ENCODE measurements around the gene CD83. TPM values are rescaled to one million over a fixed set of nuclear protein-coding genes. Genes with fewer than 3 reads are reported as not detected.

The CD83 gene
- polyA plus RNA-seq, 3 donors = 74.5 to 326 (median 84.7) TPM

- Mint-ChIP-seq H3K27me3 (ENCODE audit: low read depth in 3 of 3) (peaks cover 0 to 11% (median 0%) of the 10 kb centered on the region in 3 donors), H3K27ac (peak overlapping the region in 3 of 7 donors; percentile 10 to 100 (median 33)), H3K36me3 (peaks cover 59 to 79% of the 10 kb centered on the region in 2 donors), H3K4me3 (no peak overlapping the region), H3K4me1 (peaks cover 45% of the 10 kb centered on the region), H3K9me3 (peaks cover 0 to 5% (median 2%) of the 10 kb centered on the region in 7 donors)
- Histone ChIP-seq H2AFZ (ENCODE audit: insufficient read depth, low read depth, low read length, poor library complexity, severe bottlenecking) (no peak overlapping the region), H3K9me3 (replicated peaks in 1 of 2; ENCODE audit: control insufficient read depth in 1 of 2, insufficient read depth in 1 of 2, low read length in 2 of 2) (no peaks in the 10 kb centered on the region), H3K27me3 (ENCODE audit: control insufficient read depth in 2 of 2, insufficient read depth in 2 of 2, low read length in 2 of 2) (no peaks in the 10 kb centered on the region), H3K36me3 (replicated peaks in 1 of 2; ENCODE audit: control insufficient read depth in 1 of 2, insufficient read depth in 2 of 2, low read length in 2 of 2) (peaks cover 0 to 19% of the 10 kb centered on the region in 2 donors), H3K79me2 (ENCODE audit: insufficient read depth, low read length) (no peaks in the 10 kb centered on the region), H3K4me2 (replicated peaks; ENCODE audit: extremely low read depth, low read length, poor library complexity, severe bottlenecking) (no peak overlapping the region), H3K4me1 (ENCODE audit: control insufficient read depth in 1 of 2, insufficient read depth in 2 of 2, low read length in 2 of 2) (peaks cover 31 to 36% of the 10 kb centered on the region in 2 donors), H4K20me1 (ENCODE audit: insufficient read depth, low read length) (peaks cover 68% of the 10 kb centered on the region), H3K27ac (ENCODE audit: low read depth in 1 of 2, low read length in 2 of 2) (no peak overlapping the region), H3K9ac (ENCODE audit: insufficient read depth, low read length, poor library complexity, severe bottlenecking) (no peak overlapping the region), H3K4me3 (replicated peaks in 1 of 3; ENCODE audit: low read depth in 2 of 3, low read length in 3 of 3) (no peak overlapping the region)
- WGBS (ENCODE audit: insufficient coverage) = 100% methylated on average over 1 of the region's 5 CpGs
- no peak for TF ChIP-seq CTCF (IDR thresholded peaks at IDR 0.05)
- no peak for DNase-seq
- intact Hi-C loops (cut with micrococcal nuclease) = no loop called here
These were observed 8.6 kb downstream of the CD83 start for GRCh38 chr6:14126191-14126590.

GRCh38 chr6:14127611-14128010, 10.0 kb downstream of the CD83 start:
- no peak overlapping the region for H3K27ac Mint-ChIP-seq

More at GRCh38 chr6:14127611-14128010, 10.0 kb downstream of the CD83 start:
- Histone ChIP-seq H3K79me2 (ENCODE audit: insufficient read depth, low read length) (no peaks in the 10 kb centered on the region), H3K27ac (ENCODE audit: low read depth in 1 of 2, low read length in 2 of 2) (no peak overlapping the region), H3K4me3 (replicated peaks in 1 of 3; ENCODE audit: low read depth in 2 of 3, low read length in 3 of 3) (no peak overlapping the region), H3K4me1 (ENCODE audit: control insufficient read depth in 1 of 2, insufficient read depth in 2 of 2, low read length in 2 of 2) (peaks cover 18 to 22% of the 10 kb centered on the region in 2 donors), H3K36me3 (replicated peaks in 1 of 2; ENCODE audit: control insufficient read depth in 1 of 2, insufficient read depth in 2 of 2, low read length in 2 of 2) (peaks cover 4 to 33% of the 10 kb centered on the region in 2 donors), H2AFZ (ENCODE audit: insufficient read depth, low read depth, low read length, poor library complexity, severe bottlenecking) (no peak overlapping the region), H4K20me1 (ENCODE audit: insufficient read depth, low read length) (peaks cover 78% of the 10 kb centered on the region), H3K9me3 (replicated peaks in 1 of 2; ENCODE audit: control insufficient read depth in 1 of 2, insufficient read depth in 1 of 2, low read length in 2 of 2) (no peaks in the 10 kb centered on the region), H3K9ac (ENCODE audit: insufficient read depth, low read length, poor library complexity, severe bottlenecking) (no peak overlapping the region), H3K27me3 (ENCODE audit: control insufficient read depth in 2 of 2, insufficient read depth in 2 of 2, low read length in 2 of 2) (no peaks in the 10 kb centered on the region), H3K4me2 (replicated peaks; ENCODE audit: extremely low read depth, low read length, poor library complexity, severe bottlenecking) (no peak overlapping the region)
- H3K36me3 Mint-ChIP-seq = peaks cover 67 to 82% of the 10 kb centered on the region in 2 donors
- intact Hi-C loops (cut with micrococcal nuclease) = no loop called here
- TF ChIP-seq CTCF (IDR thresholded peaks at IDR 0.05) = no peak
- H3K4me1 Mint-ChIP-seq = peaks cover 32% of the 10 kb centered on the region
- DNase-seq = no peak
- H3K4me3 Mint-ChIP-seq = no peak overlapping the region
- peaks cover 0 to 2% (median 0%) of the 10 kb centered on the region in 7 donors for H3K9me3 Mint-ChIP-seq
- 94% methylated on average over 2 of the region's 3 CpGs for WGBS (ENCODE audit: insufficient coverage)
- peaks cover 0 to 8% (median 0%) of the 10 kb centered on the region in 3 donors for H3K27me3 Mint-ChIP-seq (ENCODE audit: low read depth in 3 of 3)
